DMS153 treated with DMSO at 0.1 percent for 48 hours (cell line): ENCODE measurements around the gene PDE4B.

ENCODE experiments used
- DNase-seq: peaks from one replicate; lab custom pipeline; 2025; ENCODE audit not compliant: unreplicated experiment; lab: John Stamatoyannopoulos, UW

The PDE4B gene

GRCh38 chr1:65880611-65881010, 87.9 kb downstream of the PDE4B start:
- no peak for DNase-seq

DNA sequence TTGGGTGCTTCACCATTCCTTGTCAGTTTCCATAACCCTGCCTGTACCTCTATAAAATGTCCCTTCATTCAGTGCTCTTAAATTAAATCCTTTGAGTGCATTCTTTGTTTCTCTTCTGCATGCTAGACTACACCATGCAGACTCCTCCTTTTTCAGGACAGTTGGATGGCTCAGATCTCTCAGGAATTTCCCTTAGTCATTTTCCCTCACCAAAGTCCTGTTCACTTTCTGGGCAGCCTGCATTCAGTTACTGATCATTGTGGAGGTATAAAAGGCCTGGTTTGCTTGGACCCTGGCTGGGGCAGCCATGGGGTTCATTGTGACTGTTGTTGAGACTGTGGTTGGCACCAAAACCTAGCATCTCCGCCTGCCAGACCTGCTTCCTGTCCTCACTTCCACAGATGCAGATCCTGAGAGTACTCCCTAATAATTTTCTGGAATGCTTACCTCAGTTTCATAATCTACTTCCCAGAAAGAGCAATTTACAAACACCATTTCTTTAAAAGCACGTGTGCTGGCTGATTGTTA, 88.4 kb downstream of the PDE4B start:
- no peak for DNase-seq

GRCh38 chr1:65882076-65882475, 89.4 kb downstream of the PDE4B start:
- no peak for DNase-seq

GRCh38 chr1:65889441-65889840, 96.7 kb downstream of the PDE4B start:
- no peak for DNase-seq

GRCh38 chr1:65890201-65890843, 97.6 kb downstream of the PDE4B start:
- DNase-seq, result no peak

DNA sequence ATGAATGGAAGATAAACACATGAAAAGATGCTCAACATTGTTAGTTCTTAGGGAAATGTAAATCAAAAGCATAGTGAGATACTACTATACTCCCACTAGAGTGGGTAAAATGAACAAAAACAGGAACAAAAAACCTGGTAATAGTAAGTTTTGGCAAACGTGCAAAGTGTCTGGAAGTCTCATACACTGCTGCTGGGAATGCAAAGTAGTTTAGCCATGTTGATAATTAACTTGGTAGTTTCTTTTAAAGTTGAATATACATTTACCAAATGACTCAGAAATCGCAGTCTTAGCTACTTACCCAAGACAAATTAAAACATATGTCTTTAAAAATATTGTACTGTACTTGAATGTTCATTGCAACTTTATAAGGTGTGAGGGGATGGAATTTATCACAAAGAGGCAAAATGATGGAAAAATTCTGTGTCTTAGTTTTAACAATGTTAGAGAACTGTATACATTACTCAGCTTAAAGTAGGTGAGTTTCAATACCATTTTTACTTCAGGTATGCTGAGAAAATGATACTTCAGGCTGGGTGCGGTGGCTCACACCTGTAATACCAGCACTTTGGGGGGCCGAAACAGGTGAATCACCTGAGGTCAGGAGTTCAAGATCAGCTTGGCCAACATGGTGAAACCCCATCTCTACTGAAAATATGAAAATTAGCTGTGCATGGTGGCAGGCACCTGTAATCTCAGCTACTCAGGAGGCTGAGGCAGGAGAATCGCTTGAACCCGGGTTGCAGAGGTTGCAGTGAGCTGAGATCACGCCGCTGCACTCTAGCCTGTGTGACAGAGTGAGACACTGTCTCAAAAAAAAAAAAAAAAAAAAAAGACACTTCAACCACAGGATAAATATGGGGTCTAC, 102.3 kb downstream of the PDE4B start:
- no peak for DNase-seq

DNA sequence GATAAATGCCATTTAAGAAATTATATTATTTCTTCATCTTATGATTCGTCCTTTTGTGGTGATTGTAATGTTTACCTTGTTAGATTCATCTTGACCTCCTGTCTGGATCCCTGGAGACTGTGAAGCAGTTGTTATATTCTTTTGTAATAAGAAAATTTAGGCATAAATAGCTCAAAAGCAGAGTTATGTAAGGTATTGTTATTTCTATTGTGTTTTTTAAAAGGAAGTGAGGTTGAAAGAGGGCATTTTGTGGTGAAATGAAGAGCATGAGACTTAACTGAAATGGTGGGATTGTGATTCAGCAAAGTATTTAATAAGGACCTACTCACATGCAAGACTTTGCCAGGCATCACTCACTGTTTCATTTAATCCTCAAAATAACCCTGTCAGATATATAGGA, 104.0 kb downstream of the PDE4B start:
- no peak for DNase-seq

- no peak for DNase-seq
These were observed 104.8 kb downstream of the PDE4B start for GRCh38 chr1:65897485-65897884.

- DNase-seq, result no peak
These were observed 112.0 kb downstream of the PDE4B start for GRCh38 chr1:65904681-65905083.

- DNase-seq, result no peak
These were observed 117.7 kb downstream of the PDE4B start for GRCh38 chr1:65910432-65910831.

DNA sequence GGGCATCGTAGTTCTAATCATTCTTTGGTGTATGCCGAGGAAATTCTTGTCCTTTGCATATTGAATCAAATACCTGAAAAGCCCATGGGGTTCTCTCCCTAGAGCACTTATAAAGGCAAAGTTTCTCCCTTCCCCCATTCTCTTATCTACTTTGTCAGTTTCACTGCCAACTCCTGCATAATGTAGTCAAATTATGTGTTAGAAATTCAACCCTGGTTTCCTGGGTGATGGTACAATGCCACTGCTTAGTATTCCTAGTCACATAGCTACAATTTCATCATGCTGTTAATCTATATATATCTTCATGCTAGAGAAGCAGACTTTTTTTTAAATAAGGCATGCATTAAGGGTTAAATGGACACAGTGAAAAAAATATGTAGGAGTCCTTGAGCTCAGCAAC, 119.0 kb downstream of the PDE4B start:
- no peak for DNase-seq

- DNase-seq, result no peak
These were observed 125.9 kb downstream of the PDE4B start for GRCh38 chr1:65918564-65918963.

- no peak for DNase-seq
These were observed 128.8 kb downstream of the PDE4B start for GRCh38 chr1:65921446-65921845.

GRCh38 chr1:65924471-65924870, 131.8 kb downstream of the PDE4B start:
- DNase-seq, result no peak

- DNase-seq, result no peak
These were observed 145.8 kb downstream of the PDE4B start for GRCh38 chr1:65938506-65938905.

DNA sequence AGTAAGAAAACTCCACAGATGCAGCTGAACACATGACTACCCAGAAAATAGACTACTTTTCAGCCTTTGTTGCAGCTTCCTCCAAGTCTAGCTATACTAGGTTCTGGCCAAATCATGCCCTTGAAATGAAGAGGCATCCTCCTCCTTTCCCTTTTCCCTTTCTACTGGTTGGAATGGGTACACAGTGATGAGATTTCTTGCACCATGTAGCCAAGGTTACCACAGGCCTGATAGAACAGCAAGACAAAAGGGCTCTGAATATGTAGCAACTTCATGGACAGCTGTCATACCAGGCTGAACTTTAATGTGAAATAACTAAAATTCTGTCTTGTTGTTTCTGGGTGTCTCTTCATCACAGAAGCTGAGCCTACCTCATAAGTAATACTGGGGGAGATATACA, 146.5 kb downstream of the PDE4B start:
- DNase-seq, result no peak

DNA sequence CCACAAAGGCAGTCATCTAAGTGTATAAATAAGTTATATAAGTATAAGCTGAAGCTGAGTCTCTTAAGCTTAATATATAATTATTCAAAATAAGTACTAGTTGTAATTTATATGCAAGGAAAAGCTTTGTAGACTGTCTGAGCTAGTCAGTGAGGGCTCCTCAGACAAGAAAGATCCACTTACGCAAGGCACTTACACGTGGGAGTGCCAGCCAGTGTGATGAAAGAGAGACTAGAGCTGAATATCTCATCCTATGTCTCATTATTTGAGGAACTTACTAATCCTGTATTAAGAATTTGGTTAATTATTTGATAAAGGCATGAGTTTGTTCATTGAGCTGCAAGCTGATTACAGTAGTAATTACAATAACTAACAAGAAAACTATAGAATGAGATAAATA, 146.9 kb downstream of the PDE4B start:
- DNase-seq, result no peak

DNA sequence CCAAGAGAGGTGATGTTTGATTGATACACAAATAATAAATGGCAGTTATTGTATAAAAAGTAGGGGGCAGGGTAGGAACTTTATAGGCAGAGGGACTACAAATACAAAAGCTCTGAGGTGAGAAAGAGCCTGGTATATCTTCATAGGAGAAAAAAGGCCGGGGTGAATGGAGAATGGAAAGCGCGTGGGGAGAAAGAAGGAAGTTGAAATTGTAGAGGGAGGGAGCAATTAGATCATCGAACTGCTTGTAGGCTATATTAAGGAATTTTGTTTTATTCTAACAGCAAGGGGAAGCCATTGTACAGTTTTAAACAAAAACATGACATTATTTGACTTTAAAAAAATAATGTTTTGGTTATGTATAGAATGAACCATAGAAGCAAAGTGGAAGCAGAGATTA, 147.4 kb downstream of the PDE4B start:
- no peak for DNase-seq

DNA sequence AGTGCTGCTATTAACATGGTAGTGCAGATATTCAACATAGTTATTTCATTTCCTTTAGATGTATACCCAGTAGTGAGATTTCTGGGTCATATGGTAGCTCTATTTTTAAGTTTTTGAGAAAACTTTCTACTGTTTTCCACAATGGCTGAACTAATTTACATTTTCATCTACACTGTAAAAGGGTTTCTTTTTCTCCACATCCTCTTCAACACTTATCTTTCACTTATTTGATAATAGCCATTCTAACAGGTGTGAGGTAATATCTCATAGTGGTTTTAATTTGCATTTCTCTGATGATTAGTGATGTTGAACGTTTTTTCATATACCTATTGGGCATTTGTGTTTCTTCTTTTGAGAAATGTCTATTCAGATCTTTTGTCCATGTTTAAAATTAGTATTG, 149.8 kb downstream of the PDE4B start:
- DNase-seq, result no peak

DNA sequence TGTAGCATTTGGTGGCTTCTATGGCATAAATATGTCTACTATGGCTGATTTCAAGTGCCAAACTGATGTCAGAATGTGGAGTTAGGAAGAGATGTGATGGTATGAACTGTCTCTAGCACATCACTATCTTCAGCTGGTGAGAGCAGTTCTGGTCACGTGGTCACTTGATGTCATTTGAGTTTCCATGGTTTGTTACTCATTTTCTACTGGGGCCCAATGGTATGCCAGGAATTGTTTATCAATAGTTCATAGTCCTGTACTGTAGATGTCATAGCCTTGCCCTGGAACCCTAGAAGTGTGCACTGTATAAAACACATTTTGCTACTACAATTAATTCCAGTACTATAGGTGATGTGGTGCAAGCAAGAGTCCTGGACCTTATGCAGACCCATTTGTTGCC, 153.7 kb downstream of the PDE4B start:
- no peak for DNase-seq

GRCh38 chr1:65946960-65947359, 154.3 kb downstream of the PDE4B start:
- no peak for DNase-seq

GRCh38 chr1:65948609-65949229, 156.0 kb downstream of the PDE4B start:
- DNase-seq, result peak; percentile 38
